Osteoblast (primary cell): Measurements from ENCODE around the gene LRRC25. TPM values are rescaled to one million over a fixed set of nuclear protein-coding genes. Genes with fewer than 3 reads are reported as not detected.

ENCODE experiments used
- DNase-seq: peaks from one replicate; pipeline ENCODE4 v3.0.0; 2011; ENCODE audit warnings: low spot score, mixed read lengths; ENCODE audit not compliant: insufficient read length; ENCODE audit errors: missing footprints
- H2AFZ ChIP-seq: 2 replicates; pipeline ENCODE4 v1.6.0; 2011; ENCODE audit warnings: mild to moderate bottlenecking, low read length
- H3K27ac ChIP-seq: 2 replicates; pipeline ENCODE4 v1.5.1; 2011; ENCODE audit warnings: mild to moderate bottlenecking, low read depth, low read length, moderate library complexity
- H3K27me3 ChIP-seq: 2 replicates; pipeline ENCODE4 v1.6.0; 2012; ENCODE audit warnings: mild to moderate bottlenecking, control low read depth, inconsistent platforms, low read length, moderate library complexity; ENCODE audit not compliant: insufficient read depth
- H3K36me3 ChIP-seq: 2 replicates; pipeline ENCODE4 v1.5.1; 2011; ENCODE audit warnings: mild to moderate bottlenecking, low read length, control low read depth, moderate library complexity; ENCODE audit not compliant: insufficient read depth
- H3K4me1 ChIP-seq: 2 replicates; pipeline ENCODE4 v1.5.1; 2011; ENCODE audit warnings: mild to moderate bottlenecking, low read length, control low read depth, moderate library complexity; ENCODE audit not compliant: insufficient read depth
- H3K4me2 ChIP-seq: 2 replicates; pipeline ENCODE4 v1.6.0; 2011; ENCODE audit warnings: mild to moderate bottlenecking, low read length; ENCODE audit not compliant: insufficient read depth
- H3K4me3 ChIP-seq: fragments of 200-600 bp; sonication (generic); 3 replicates; pipeline ENCODE4 v1.5.1; 2012; ENCODE audit warnings: mild to moderate bottlenecking, low read length, inconsistent platforms; ENCODE audit not compliant: insufficient read depth
- H3K79me2 ChIP-seq: 2 replicates; pipeline ENCODE4 v1.6.0; 2012; ENCODE audit warnings: mild to moderate bottlenecking, low read length, control low read depth, inconsistent platforms; ENCODE audit not compliant: insufficient read depth
- H3K9me3 ChIP-seq: 2 replicates; pipeline ENCODE4 v1.5.1; 2011; ENCODE audit warnings: low read depth, low read length, control low read depth
- H4K20me1 ChIP-seq: 2 replicates; pipeline ENCODE4 v1.6.0; 2012; ENCODE audit warnings: mild to moderate bottlenecking, low read length, control low read depth; ENCODE audit not compliant: insufficient read depth
- CTCF ChIP-seq: IDR thresholded peaks from 2 replicates; pipeline ENCODE4 v1.5.1; 2011; ENCODE audit warnings: mild to moderate bottlenecking, low read depth, low read length, moderate library complexity; ENCODE audit errors: extremely low read depth
- total RNA-seq: library from RNA; depleted of rRNA; stranded (reverse); fragments of >200 nt; gene quantifications from 2 replicates; pipeline ENCODE4 v1.2.3, GENCODE V29; 2012

LRRC25 gene
- total RNA-seq, 1 donor, result 1.1 TPM

- Histone ChIP-seq H3K4me3 (no peak overlapping the region), H4K20me1 (no peaks in the 10 kb centered on the region), H3K36me3 (no peaks in the 10 kb centered on the region), H2AFZ (no peak overlapping the region), H3K9me3 (no peaks in the 10 kb centered on the region), H3K79me2 (no peaks in the 10 kb centered on the region), H3K27me3 (no peaks in the 10 kb centered on the region), H3K4me1 (no peaks in the 10 kb centered on the region), H3K27ac (no peak overlapping the region), H3K4me2 (no peak overlapping the region)
- TF ChIP-seq CTCF, result no peak
- DNase-seq, result peak; percentile 22
These were observed 49.3 kb downstream of the LRRC25 start for GRCh38 chr19:18348171-18348570.

GRCh38 chr19:18346091-18346490 is 51.3 kb downstream of the LRRC25 start:
- Histone ChIP-seq H4K20me1 (peaks cover 4% of the 10 kb centered on the region), H3K4me1 (no peaks in the 10 kb centered on the region), H2AFZ (no peak overlapping the region), H3K79me2 (no peaks in the 10 kb centered on the region), H3K9me3 (no peaks in the 10 kb centered on the region), H3K4me2 (no peak overlapping the region), H3K36me3 (no peaks in the 10 kb centered on the region), H3K4me3 (no peak overlapping the region), H3K27me3 (no peaks in the 10 kb centered on the region), H3K27ac (no peak overlapping the region)
- DNase-seq, result peak; percentile 53
- TF ChIP-seq CTCF, result no peak

GRCh38 chr19:18345296-18345695 is 52.1 kb downstream of the LRRC25 start:
- H3K27ac ChIP-seq, result no peak overlapping the region
- H3K4me2 ChIP-seq, result no peak overlapping the region
- no peaks in the 10 kb centered on the region for H3K36me3 ChIP-seq
- no peak for DNase-seq
- H3K27me3 ChIP-seq, result no peaks in the 10 kb centered on the region
- no peaks in the 10 kb centered on the region for H3K4me1 ChIP-seq
- peaks cover 3% of the 10 kb centered on the region for H3K79me2 ChIP-seq
- H4K20me1 ChIP-seq, result peaks cover 4% of the 10 kb centered on the region
- no peaks in the 10 kb centered on the region for H3K9me3 ChIP-seq
- no peak overlapping the region for H2AFZ ChIP-seq
- H3K4me3 ChIP-seq, result no peak overlapping the region
- TF ChIP-seq CTCF, result no peak

GRCh38 chr19:18344582-18344950 is 52.9 kb downstream of the LRRC25 start:
- Histone ChIP-seq H3K27ac (no peak overlapping the region), H3K36me3 (no peaks in the 10 kb centered on the region), H3K4me2 (no peak overlapping the region), H3K79me2 (peaks cover 3% of the 10 kb centered on the region), H3K27me3 (no peaks in the 10 kb centered on the region), H3K9me3 (no peaks in the 10 kb centered on the region), H2AFZ (no peak overlapping the region), H4K20me1 (peaks cover 4% of the 10 kb centered on the region), H3K4me1 (peaks cover 5% of the 10 kb centered on the region), H3K4me3 (no peak overlapping the region)
- DNase-seq, result peak; percentile 49
- no peak for TF ChIP-seq CTCF
